IMR-90 (cell line): ENCODE data around the gene SLC25A44. TPM values are rescaled to one million over a fixed set of nuclear protein-coding genes. Genes with fewer than 3 reads are reported as not detected.

Experiments used
- ATAC-seq: fragments of 200-7000 bp; cut with Tn5 transposase; 2 replicates; pipeline ENCODE4 v1.9.1; 2020; ENCODE audit warnings: low read depth, mild to moderate bottlenecking, moderate library complexity
- BruUV-seq: library from RNA; stranded (reverse); fragments of 400-500 nt; replicated peaks from 2 replicates; lab custom pipeline; 2021; lab: Mats Ljungman, UMichigan
- CTCF ChIA-PET: fragments of 300-600 bp; formaldehyde crosslinking; extraction: SDS; loops from one replicate; lab custom pipeline; 2021; ENCODE audit warnings: antibody characterized with exemption; lab: Yijun Ruan, JAX
- POLR2A ChIA-PET: fragments of 300-600 bp; sonication (Branson Sonifier 250); formaldehyde crosslinking; loops from one replicate; lab custom pipeline; 2022; ENCODE audit warnings: antibody characterized with exemption; ENCODE audit not compliant: unreplicated experiment; lab: Charles Lee
- DNase-seq: peaks from one replicate; pipeline ENCODE4 v3.0.0; 2013
- H2AFZ ChIP-seq: replicated peaks from 2 replicates; pipeline ENCODE3; 2013; ENCODE audit warnings: low read length, mild to moderate bottlenecking; ENCODE audit not compliant: poor library complexity
- H2AK5ac ChIP-seq: 2 replicates; pipeline ENCODE4 v1.6.1; 2013; ENCODE audit warnings: low read depth, low read length, inconsistent platforms
- H2AK9ac ChIP-seq: replicated peaks from 2 replicates; pipeline ENCODE3; 2013; ENCODE audit warnings: mild to moderate bottlenecking, low read depth, low read length, moderate library complexity; ENCODE audit not compliant: poor library complexity
- H2BK120ac ChIP-seq: 2 replicates; pipeline ENCODE4 v1.6.1; 2013; ENCODE audit warnings: low read depth, low read length, inconsistent platforms
- H2BK15ac ChIP-seq: 3 replicates; pipeline ENCODE4 v1.6.1; 2013; ENCODE audit warnings: low read depth, low read length, inconsistent platforms
- H2BK20ac ChIP-seq: 2 replicates; pipeline ENCODE4 v1.6.1; 2013; ENCODE audit warnings: low read depth, mild to moderate bottlenecking, inconsistent platforms, low read length, moderate library complexity
- H2BK5ac ChIP-seq: 2 replicates; pipeline ENCODE4 v1.6.1; 2013; ENCODE audit warnings: mild to moderate bottlenecking, low read depth, low read length, inconsistent platforms; ENCODE audit not compliant: poor library complexity, severe bottlenecking
- H3K14ac ChIP-seq: replicated peaks from 2 replicates; pipeline ENCODE4 v1.6.1; 2013; ENCODE audit warnings: low read depth, low read length, inconsistent platforms
- H3K18ac ChIP-seq: 2 replicates; pipeline ENCODE4 v1.6.1; 2013; ENCODE audit warnings: low read depth, low read length, control low read depth
- H3K23ac ChIP-seq: 2 replicates; pipeline ENCODE4 v1.6.1; 2013; ENCODE audit warnings: low read depth, low read length, inconsistent platforms
- H3K27ac ChIP-seq: 2 replicates; pipeline ENCODE4 v1.5.1; 2013; ENCODE audit warnings: mild to moderate bottlenecking, control low read depth, low read length; ENCODE audit not compliant: insufficient read depth
- H3K27me3 ChIP-seq: 2 replicates; pipeline ENCODE4 v1.6.1; 2013; ENCODE audit warnings: low read length; ENCODE audit not compliant: control insufficient read depth, insufficient read depth
- H3K36me3 ChIP-seq: 2 replicates; pipeline ENCODE4 v1.6.1; 2013; ENCODE audit warnings: low read length, mixed read lengths; ENCODE audit not compliant: control insufficient read depth, insufficient read depth
- H3K4ac ChIP-seq: 2 replicates; pipeline ENCODE4 v1.6.1; 2013; ENCODE audit warnings: low read depth, low read length, inconsistent platforms
- H3K4me1 ChIP-seq: 2 replicates; pipeline ENCODE4 v1.6.1; 2013; ENCODE audit warnings: low read length, mixed read lengths; ENCODE audit not compliant: control insufficient read depth, insufficient read depth
- H3K4me2 ChIP-seq: 2 replicates; pipeline ENCODE4 v1.6.1; 2013; ENCODE audit warnings: low read depth, mild to moderate bottlenecking, control low read depth, low read length, moderate library complexity
- H3K4me3 ChIP-seq: 2 replicates; pipeline ENCODE4 v1.5.1; 2013; ENCODE audit warnings: low read depth, mild to moderate bottlenecking, control low read depth, low read length, moderate library complexity; ENCODE audit not compliant: insufficient read depth
- H3K56ac ChIP-seq: 2 replicates; pipeline ENCODE4 v1.6.1; 2013; ENCODE audit warnings: low read length, inconsistent platforms; ENCODE audit not compliant: insufficient read depth; ENCODE audit errors: extremely low read depth
- H3K79me1 ChIP-seq, 2 experiments: 2 replicates each; pipeline ENCODE4 v1.6.1; 2013; ENCODE audit warnings: low read length in 2 of 2, inconsistent platforms in 1 of 2, low read depth in 1 of 2
- H3K9ac ChIP-seq: 2 replicates; pipeline ENCODE4 v1.6.1; 2013; ENCODE audit warnings: low read depth, low read length, control low read depth
- H3K9me1 ChIP-seq: 2 replicates; pipeline ENCODE4 v1.6.1; 2013; ENCODE audit warnings: low read length, inconsistent platforms; ENCODE audit not compliant: insufficient read depth
- H3K9me3 ChIP-seq: 2 replicates; pipeline ENCODE4 v1.6.1; 2013; ENCODE audit warnings: low read length; ENCODE audit not compliant: control insufficient read depth, insufficient read depth
- H4K20me1 ChIP-seq: 2 replicates; pipeline ENCODE4 v1.6.1; 2013; ENCODE audit warnings: low read length, inconsistent platforms; ENCODE audit not compliant: insufficient read depth
- H4K5ac ChIP-seq: 2 replicates; pipeline ENCODE4 v1.6.1; 2013; ENCODE audit warnings: mild to moderate bottlenecking, low read depth, low read length, control low read depth
- H4K8ac ChIP-seq, 2 experiments: 2 replicates each; pipeline ENCODE4 v1.6.1; 2013; ENCODE audit warnings: low read depth in 2 of 2, low read length in 2 of 2, control low read depth in 1 of 2, inconsistent platforms in 1 of 2
- H4K91ac ChIP-seq: 2 replicates; pipeline ENCODE4 v1.6.1; 2013; ENCODE audit warnings: low read depth, low read length, inconsistent platforms; ENCODE audit not compliant: insufficient read depth
- BHLHE40 ChIP-seq: fragments of 150-350 bp; IDR thresholded peaks from 2 replicates; pipeline ENCODE4 v1.6.1; 2016; ENCODE audit warnings: mild to moderate bottlenecking, low read depth, low read length
- CEBPB ChIP-seq: IDR thresholded peaks from 2 replicates; pipeline ENCODE4 v1.6.1; 2012; ENCODE audit warnings: low read depth, low read length, improper control_type of control experiment
- CHD1 ChIP-seq: IDR thresholded peaks from 2 replicates; pipeline ENCODE4 v1.6.1; 2012; ENCODE audit warnings: low read depth, low read length, improper control_type of control experiment
- MAFK ChIP-seq: IDR thresholded peaks from 2 replicates; pipeline ENCODE4 v1.6.1; 2012; ENCODE audit warnings: low read depth, low read length, improper control_type of control experiment
- MXI1 ChIP-seq: IDR thresholded peaks from 2 replicates; pipeline ENCODE4 v1.6.1; 2012; ENCODE audit warnings: low read depth, mild to moderate bottlenecking, low read length, moderate library complexity, borderline replicate concordance
- POLR2A ChIP-seq: IDR thresholded peaks from 2 replicates; pipeline ENCODE4 v1.6.1; 2012; ENCODE audit warnings: mild to moderate bottlenecking, low read depth, low read length
- RCOR1 ChIP-seq: IDR thresholded peaks from 2 replicates; pipeline ENCODE4 v1.6.1; 2012; ENCODE audit warnings: mild to moderate bottlenecking, low read length, improper control_type of control experiment; ENCODE audit not compliant: insufficient replicate concordance
- RFX5 ChIP-seq: IDR thresholded peaks from 2 replicates; pipeline ENCODE4 v1.8.0; 2012; ENCODE audit warnings: low read depth, mild to moderate bottlenecking, low read length, moderate library complexity
- SMC3 ChIP-seq: fragments of 150-350 bp; IDR thresholded peaks from 2 replicates; pipeline ENCODE4 v1.6.1; 2016; ENCODE audit warnings: low read depth, mild to moderate bottlenecking, antibody characterized with exemption, low read length, moderate library complexity
- USF2 ChIP-seq: fragments of 150-350 bp; IDR thresholded peaks from 2 replicates; pipeline ENCODE4 v1.6.1; 2017; ENCODE audit warnings: mild to moderate bottlenecking, antibody characterized with exemption, low read length, low read depth
- WGBS, 2 experiments: methylation state at CpG; one replicate each; pipeline versions ENCODE4 v1.1.5 to v1.1.7; 2013; ENCODE audit warnings: missing lambda C conversion rate in 2 of 2; ENCODE audit not compliant: insufficient read length in 1 of 2; ENCODE audit errors: extremely low coverage in 2 of 2; 5-methylcytosine and 5-hydroxymethylcytosine counted together
- dilution Hi-C: fragments of 300-500 bp; cut with HindIII; formaldehyde crosslinking; loops from one replicate; pipeline ENCODE4 v1.14.3; 2018; ENCODE audit warnings: low sequenced_read_pairs; ENCODE audit not compliant: unreplicated experiment
- in situ Hi-C: fragments of 300-500 bp; cut with MboI; formaldehyde crosslinking; loops from 3 replicates; pipeline ENCODE4 v1.14.3; 2019; ENCODE audit warnings: low sequenced_read_pairs, inconsistent platforms, mixed read lengths
- intact Hi-C: fragments of 100-400 bp; cut with micrococcal nuclease; formaldehyde crosslinking; loops from 2 replicates; pipeline ENCODE4 v1.10.0; 2022
- polyA plus RNA-seq, 3 experiments: library from polyadenylated mRNA; depleted of rRNA; stranded (reverse); fragments of >200 nt; gene quantifications; 2 replicates each; pipeline ENCODE4 v1.2.3, GENCODE V29; 2012; ENCODE audit warnings: low replicate concordance in 1 of 3
- total RNA-seq: library from RNA; depleted of rRNA; stranded (reverse); fragments of >200 nt; gene quantifications from 2 replicates; pipeline ENCODE4 v1.2.3, GENCODE V29; 2012

SLC25A44 gene
- total and polyA plus RNA-seq, 2 of the 4 experiments (the other 2 are of a cell fraction), result 12.7 to 20.2 TPM

- TF ChIP-seq MXI1 (no peak), USF2 (no peak), CHD1 (no peak)
Observed at GRCh38 chr1:156226116-156226538, 32.2 kb downstream of the SLC25A44 start (continued).

DNA sequence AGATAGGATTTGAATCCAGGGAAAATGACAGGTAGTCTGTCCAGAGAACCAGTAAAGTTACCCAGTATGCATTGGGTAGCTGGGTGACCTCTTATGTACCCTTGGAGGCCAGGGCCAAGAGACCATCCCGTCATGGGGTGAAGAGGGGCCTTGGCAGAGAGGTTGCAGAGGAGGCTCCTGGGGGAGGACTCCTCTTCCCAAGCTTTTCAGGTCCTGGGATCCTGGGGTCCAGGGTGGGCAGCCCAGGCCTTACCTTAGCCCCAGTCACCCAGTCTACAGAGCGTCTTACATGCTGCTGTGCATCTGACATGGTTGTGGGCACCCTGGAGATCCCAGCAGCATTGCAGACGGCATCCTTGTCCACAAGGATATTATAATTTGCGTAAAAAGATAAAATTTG is 32.9 kb downstream of the SLC25A44 start:
- Histone ChIP-seq H2AFZ (no peak overlapping the region), H2AK9ac (peak overlapping the region; percentile 65), H3K23ac (no peak overlapping the region), H4K20me1 (no peaks in the 10 kb centered on the region), H3K79me1 (peaks cover 4 to 16% of the 10 kb centered on the region in 2 experiments), H3K9me1 (peaks cover 6% of the 10 kb centered on the region), H3K4me2 (no peak overlapping the region), H2BK15ac (no peak overlapping the region), H4K8ac (no peak overlapping the region), H3K9me3 (no peaks in the 10 kb centered on the region), H2AK5ac (no peak overlapping the region), H3K14ac (no peak overlapping the region), H3K4ac (no peak overlapping the region), H2BK120ac (no peak overlapping the region), H3K27ac (no peak overlapping the region), H3K27me3 (no peaks in the 10 kb centered on the region), H3K9ac (no peak overlapping the region), H4K5ac (no peak overlapping the region), H3K36me3 (peaks cover 21% of the 10 kb centered on the region), H3K4me1 (peaks cover 4% of the 10 kb centered on the region; the same call in 1 of the 2 replicates), H3K4me3 (no peak overlapping the region), H2BK5ac (no peak overlapping the region), H3K18ac (no peak overlapping the region), H2BK20ac (no peak overlapping the region), H4K91ac (no peak overlapping the region), H3K56ac (no peak overlapping the region)
- CTCF ChIA-PET, result interaction anchor here (1.3 kb wide), 1 partner anchor 130 kb away, joined by 3 read pairs; no protein-coding TSS in a partner anchor
- ATAC-seq (no peak), DNase-seq (no peak)
- intact Hi-C loops (no loop called here), in situ Hi-C loops (loop anchor here (5.0 kb wide), 1 partner anchor 79 kb away; no protein-coding TSS in a partner anchor), dilution Hi-C loops (no loop called here)
- WGBS, 2 experiments, result 92% methylated on average over 2 of the region's 4 CpGs; no CpG with 5 or more reads in 1 of the 2 experiments
- POLR2A ChIA-PET, result no interaction called here
- no peak for TF ChIP-seq RFX5
- no peak for TF ChIP-seq SMC3
- TF ChIP-seq BHLHE40, result no peak
- no peak for TF ChIP-seq MAFK
- TF ChIP-seq CEBPB, result no peak
- no peak for TF ChIP-seq MXI1
- no peak for TF ChIP-seq RCOR1
- no peak for TF ChIP-seq USF2
- TF ChIP-seq POLR2A, result no peak
- no TSS peak for BruUV-seq
